Ramos (cell line): ENCODE measurements around the gene HTR6.
"Not testable (repeated sequence)": the region's sequence is repeated elsewhere in the genome, so short reads cannot be mapped to it uniquely, and the experiment has no call there.

Source experiments
- in situ Hi-C: fragments of 300-500 bp; cut with MboI; formaldehyde crosslinking; loops from one replicate; pipeline ENCODE4 v1.14.3; 2022; ENCODE audit warnings: low sequenced_read_pairs; ENCODE audit not compliant: unreplicated experiment

The HTR6 gene

GRCh38 chr1:19664453-19665185 lies at the start of gene HTR6:
HTR6 (plus strand) TSS chr1:19664875; CDS start chr1:19665754, 879 bp downstream.
- in situ Hi-C loops, result no loop called here

- in situ Hi-C loops, result no loop called here
These were observed 49.2 kb upstream of the HTR6 start for GRCh38 chr1:19615438-19615837.

- in situ Hi-C loops, result no loop called here
These were observed 48.2 kb upstream of the HTR6 start for GRCh38 chr1:19616489-19616888.

GRCh38 chr1:19617376-19617775 lies 47.3 kb upstream of the HTR6 start:
- in situ Hi-C loops, result no loop called here

GRCh38 chr1:19618428-19618827 lies 46.2 kb upstream of the HTR6 start:
- in situ Hi-C loops, result no loop called here

- in situ Hi-C loops, result no loop called here
These were observed 44.8 kb upstream of the HTR6 start for GRCh38 chr1:19619697-19620384.

- in situ Hi-C loops, result no loop called here
These were observed 43.9 kb upstream of the HTR6 start for GRCh38 chr1:19620786-19621185.

GRCh38 chr1:19621274-19621950 lies 43.3 kb upstream of the HTR6 start:
- in situ Hi-C loops, result no loop called here

GRCh38 chr1:19622204-19622603 lies 42.5 kb upstream of the HTR6 start:
- in situ Hi-C loops, result no loop called here

- in situ Hi-C loops, result no loop called here
These were observed 41.2 kb upstream of the HTR6 start for GRCh38 chr1:19623523-19623922.

GRCh38 chr1:19625291-19625937 lies 39.3 kb upstream of the HTR6 start:
- in situ Hi-C loops, result no loop called here

- in situ Hi-C loops, result no loop called here
These were observed 35.8 kb upstream of the HTR6 start for GRCh38 chr1:19628879-19629278.

- in situ Hi-C loops, result no loop called here
These were observed 35.3 kb upstream of the HTR6 start for GRCh38 chr1:19629357-19629756.

- in situ Hi-C loops, result not testable (repeated sequence)
These were observed 34.5 kb upstream of the HTR6 start for GRCh38 chr1:19630192-19630591.

- in situ Hi-C loops, result no loop called here
These were observed 33.8 kb upstream of the HTR6 start for GRCh38 chr1:19630720-19631395.

- in situ Hi-C loops, result no loop called here
These were observed 32.5 kb upstream of the HTR6 start for GRCh38 chr1:19632211-19632610.

- in situ Hi-C loops, result no loop called here
These were observed 31.6 kb upstream of the HTR6 start for GRCh38 chr1:19633106-19633505.

GRCh38 chr1:19635064-19635463 lies 29.6 kb upstream of the HTR6 start:
- in situ Hi-C loops, result not testable (repeated sequence)

- in situ Hi-C loops, result no loop called here
These were observed 29.0 kb upstream of the HTR6 start for GRCh38 chr1:19635646-19636045.

- in situ Hi-C loops, result no loop called here
These were observed 28.6 kb upstream of the HTR6 start for GRCh38 chr1:19636065-19636464.
